Measurements from ENCODE around the gene PRKCA.
"Not testable (repeated sequence)": the region's sequence is repeated elsewhere in the genome, so short reads cannot be mapped to it uniquely, and the experiment has no call there.

PRKCA gene

DNA sequence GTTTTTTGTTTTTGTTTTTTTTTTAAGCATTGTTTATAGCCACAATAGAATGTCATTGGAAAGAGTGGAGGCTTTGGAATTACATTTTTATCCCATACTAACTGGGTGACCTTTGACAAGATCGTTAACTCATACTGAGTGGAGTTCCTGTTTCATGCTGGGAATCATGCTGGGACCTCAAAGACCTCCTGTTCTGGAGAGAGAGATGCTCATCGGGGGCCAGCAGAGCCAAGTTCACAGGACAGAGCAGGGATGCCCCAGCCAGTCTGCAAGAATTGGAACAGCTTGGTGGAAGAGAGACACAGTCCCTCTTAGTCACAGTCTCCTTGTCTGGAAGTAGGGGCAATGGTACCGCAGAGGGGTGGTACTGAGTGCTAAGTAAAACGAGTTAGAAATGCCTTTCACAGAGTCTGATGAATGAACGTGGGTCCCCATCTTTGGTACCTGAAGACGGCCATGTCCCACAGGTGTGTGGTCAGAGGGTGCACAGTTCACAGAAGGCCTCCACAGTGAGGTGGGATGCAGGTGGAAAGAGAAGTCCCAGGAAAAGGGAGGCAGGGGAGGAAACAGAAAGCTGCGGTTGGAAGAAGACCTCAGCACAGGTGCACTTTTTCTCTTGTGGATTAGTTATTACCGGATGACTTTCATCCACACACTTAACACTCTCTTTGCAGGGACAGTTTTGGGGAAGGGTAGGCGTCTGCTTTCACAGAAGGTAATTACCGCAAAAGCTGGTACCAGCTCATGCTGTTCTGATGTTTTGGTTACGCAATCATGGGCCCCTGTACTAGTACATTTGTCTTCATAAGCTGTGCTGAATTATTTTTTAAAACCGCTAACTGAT, 147.8 kb downstream of the PRKCA start:
- TF ChIP-seq, protein P1, sequence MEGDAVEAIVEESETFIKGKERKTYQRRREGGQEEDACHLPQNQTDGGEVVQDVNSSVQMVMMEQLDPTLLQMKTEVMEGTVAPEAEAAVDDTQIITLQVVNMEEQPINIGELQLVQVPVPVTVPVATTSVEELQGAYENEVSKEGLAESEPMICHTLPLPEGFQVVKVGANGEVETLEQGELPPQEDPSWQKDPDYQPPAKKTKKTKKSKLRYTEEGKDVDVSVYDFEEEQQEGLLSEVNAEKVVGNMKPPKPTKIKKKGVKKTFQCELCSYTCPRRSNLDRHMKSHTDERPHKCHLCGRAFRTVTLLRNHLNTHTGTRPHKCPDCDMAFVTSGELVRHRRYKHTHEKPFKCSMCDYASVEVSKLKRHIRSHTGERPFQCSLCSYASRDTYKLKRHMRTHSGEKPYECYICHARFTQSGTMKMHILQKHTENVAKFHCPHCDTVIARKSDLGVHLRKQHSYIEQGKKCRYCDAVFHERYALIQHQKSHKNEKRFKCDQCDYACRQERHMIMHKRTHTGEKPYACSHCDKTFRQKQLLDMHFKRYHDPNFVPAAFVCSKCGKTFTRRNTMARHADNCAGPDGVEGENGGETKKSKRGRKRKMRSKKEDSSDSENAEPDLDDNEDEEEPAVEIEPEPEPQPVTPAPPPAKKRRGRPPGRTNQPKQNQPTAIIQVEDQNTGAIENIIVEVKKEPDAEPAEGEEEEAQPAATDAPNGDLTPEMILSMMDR (conservative IDR thresholded peaks at IDR 0.05; ENCODE audit: low read depth, low read length) = no peak
- Histone ChIP-seq H3K4me1 (ENCODE audit: low read depth, poor library complexity, severe bottlenecking) (no peaks in the 10 kb centered on the region), H3K4me3 (IDR thresholded peaks at IDR 0.05; ENCODE audit: insufficient read depth, low read depth, low read length) (no peak overlapping the region), H3K9ac (no peak overlapping the region), H3K4me2 (no peak overlapping the region), H3K27me3 (ENCODE audit: insufficient read depth, low read depth) (no peaks in the 10 kb centered on the region), H3K36me3 (ENCODE audit: insufficient read depth) (no peaks in the 10 kb centered on the region), H3K27ac (no peak overlapping the region), H3K79me2 (ENCODE audit: insufficient read depth, low read depth) (no peaks in the 10 kb centered on the region), H4K20me1 (ENCODE audit: insufficient read depth) (no peaks in the 10 kb centered on the region), H2AFZ (ENCODE audit: low read depth) (no peak overlapping the region)

DNA sequence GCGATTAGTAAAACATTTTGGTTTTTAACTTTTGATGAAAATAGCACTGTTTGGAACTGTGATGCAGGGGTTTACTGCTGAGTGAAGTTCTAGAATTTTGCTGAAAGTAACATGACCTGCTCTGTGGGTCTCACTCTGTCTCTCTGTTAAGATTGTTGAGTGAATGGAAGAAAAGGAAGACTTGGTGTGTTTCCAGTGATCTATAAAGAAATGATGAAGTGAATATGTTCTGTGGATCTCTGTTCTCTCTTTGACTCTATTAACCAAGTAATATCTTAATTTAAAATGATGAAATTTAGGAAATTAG, 148.4 kb downstream of the PRKCA start:
- Histone ChIP-seq H3K27me3 (ENCODE audit: insufficient read depth, low read depth) (no peaks in the 10 kb centered on the region), H3K27ac (no peak overlapping the region), H3K4me2 (no peak overlapping the region), H3K9ac (no peak overlapping the region), H2AFZ (ENCODE audit: low read depth) (no peak overlapping the region), H3K79me2 (ENCODE audit: insufficient read depth, low read depth) (no peaks in the 10 kb centered on the region), H4K20me1 (ENCODE audit: insufficient read depth) (no peaks in the 10 kb centered on the region), H3K36me3 (ENCODE audit: insufficient read depth) (no peaks in the 10 kb centered on the region), H3K4me3 (IDR thresholded peaks at IDR 0.05; ENCODE audit: insufficient read depth, low read depth, low read length) (no peak overlapping the region), H3K4me1 (ENCODE audit: low read depth, poor library complexity, severe bottlenecking) (no peaks in the 10 kb centered on the region)
- TF ChIP-seq, protein P1 (conservative IDR thresholded peaks at IDR 0.05; ENCODE audit: low read depth, low read length) = no peak

DNA sequence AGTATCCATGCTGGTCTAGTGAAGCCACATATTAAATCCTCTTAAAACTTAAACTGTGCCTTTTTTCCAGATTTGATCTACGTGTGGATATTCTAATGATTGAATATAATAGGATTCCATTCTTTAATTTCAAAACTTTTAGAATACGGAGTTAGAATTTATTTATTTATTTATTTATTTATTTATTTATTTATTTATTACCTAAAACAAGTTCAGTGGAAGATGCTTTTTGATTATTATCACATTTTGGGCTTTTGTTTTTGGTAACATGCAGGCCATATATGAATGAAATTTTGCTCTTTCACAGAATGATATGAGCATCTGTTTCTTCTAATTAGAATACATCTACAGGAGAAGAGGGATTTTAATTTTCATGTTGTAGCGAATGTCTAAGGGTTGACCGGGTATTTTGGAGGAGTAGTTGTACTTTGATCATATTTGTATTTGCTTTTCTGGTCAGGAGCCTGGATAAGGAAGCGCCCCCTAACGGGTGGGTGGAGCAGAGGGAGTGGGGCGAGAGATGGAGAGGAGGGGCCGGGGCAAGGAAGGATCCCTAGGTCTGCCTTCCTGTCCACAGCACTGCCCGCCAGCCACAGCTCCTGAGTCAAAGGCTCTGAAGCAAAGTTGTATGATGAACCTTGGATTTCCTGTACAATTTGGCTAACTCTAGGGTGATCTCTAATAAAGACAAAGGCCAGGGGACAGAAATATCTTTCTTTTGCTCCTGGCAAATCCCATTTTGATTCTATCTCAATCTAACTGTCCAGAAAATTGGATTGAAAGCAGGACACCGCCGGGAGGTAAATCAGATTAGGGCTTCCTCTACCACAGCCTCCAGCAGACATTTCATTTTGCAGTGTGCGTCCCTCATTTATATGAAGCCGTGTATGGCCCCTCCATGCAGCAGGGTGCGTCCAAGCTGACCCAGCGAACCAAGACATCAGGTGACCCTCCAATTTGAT, 149.1 kb downstream of the PRKCA start:
- Histone ChIP-seq H3K36me3 (ENCODE audit: insufficient read depth) (no peaks in the 10 kb centered on the region), H3K4me2 (no peak overlapping the region), H3K27me3 (ENCODE audit: insufficient read depth, low read depth) (no peaks in the 10 kb centered on the region), H3K27ac (no peak overlapping the region), H2AFZ (ENCODE audit: low read depth) (no peak overlapping the region), H3K4me1 (ENCODE audit: low read depth, poor library complexity, severe bottlenecking) (no peaks in the 10 kb centered on the region), H3K4me3 (IDR thresholded peaks at IDR 0.05; ENCODE audit: insufficient read depth, low read depth, low read length) (no peak overlapping the region), H4K20me1 (ENCODE audit: insufficient read depth) (no peaks in the 10 kb centered on the region), H3K9ac (no peak overlapping the region), H3K79me2 (ENCODE audit: insufficient read depth, low read depth) (no peaks in the 10 kb centered on the region)
- TF ChIP-seq, protein P1 (conservative IDR thresholded peaks at IDR 0.05; ENCODE audit: low read depth, low read length) = no peak

DNA sequence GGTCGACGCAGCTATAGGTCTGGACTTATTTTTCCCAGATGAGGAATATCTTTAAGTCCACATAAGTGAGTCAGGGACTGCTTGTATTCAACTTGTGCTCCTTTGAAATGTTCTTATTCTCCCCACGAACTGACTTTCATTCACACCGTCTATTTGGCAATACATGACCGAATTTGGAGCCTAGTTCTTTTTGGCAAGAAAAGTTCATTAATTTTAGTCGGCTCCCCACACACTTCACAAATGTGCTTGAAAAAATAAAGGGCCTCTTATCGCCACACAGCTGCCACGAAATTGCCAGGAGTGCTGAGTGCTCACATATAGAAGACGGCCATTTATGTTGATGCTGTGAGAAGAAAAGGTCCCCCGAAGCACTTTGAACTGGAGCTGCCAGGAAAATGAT, 152.6 kb downstream of the PRKCA start:
- Histone ChIP-seq H3K79me2 (ENCODE audit: insufficient read depth, low read depth) (no peaks in the 10 kb centered on the region), H2AFZ (ENCODE audit: low read depth) (no peak overlapping the region), H3K4me2 (no peak overlapping the region), H3K4me1 (ENCODE audit: low read depth, poor library complexity, severe bottlenecking) (no peaks in the 10 kb centered on the region), H3K27ac (no peak overlapping the region), H3K9ac (no peak overlapping the region), H4K20me1 (ENCODE audit: insufficient read depth) (no peaks in the 10 kb centered on the region), H3K36me3 (ENCODE audit: insufficient read depth) (no peaks in the 10 kb centered on the region), H3K4me3 (IDR thresholded peaks at IDR 0.05; ENCODE audit: insufficient read depth, low read depth, low read length) (no peak overlapping the region), H3K27me3 (ENCODE audit: insufficient read depth, low read depth) (no peaks in the 10 kb centered on the region)
- TF ChIP-seq, protein P1 (conservative IDR thresholded peaks at IDR 0.05; ENCODE audit: low read depth, low read length) = no peak

DNA sequence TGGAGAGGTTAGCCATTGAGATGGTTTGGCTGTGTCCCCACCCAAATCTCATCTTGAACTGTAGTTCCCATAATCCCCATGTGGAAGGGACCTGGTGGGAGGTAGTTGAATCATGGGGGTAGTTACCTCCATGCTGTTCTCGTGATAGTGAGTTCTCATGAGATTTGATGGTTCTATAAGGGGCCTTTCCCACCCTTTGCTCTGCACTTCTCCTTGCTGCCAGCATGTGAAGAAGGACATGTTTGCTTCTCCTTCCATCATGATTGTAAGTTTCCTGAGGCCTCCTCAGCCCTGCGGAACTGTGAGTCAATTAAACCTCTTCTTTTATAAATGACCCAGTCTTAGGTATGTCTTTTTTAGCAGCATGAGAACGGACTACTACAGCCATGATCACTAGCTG, 155.1 kb downstream of the PRKCA start:
- not testable (repeated sequence) for H3K4me1 ChIP-seq (ENCODE audit: low read depth, poor library complexity, severe bottlenecking)

More for the DNA sequence above, 155.1 kb downstream of the PRKCA start:
- H2AFZ ChIP-seq (ENCODE audit: low read depth); H3K4me2 ChIP-seq; H4K20me1 ChIP-seq (ENCODE audit: insufficient read depth); H3K79me2 ChIP-seq (ENCODE audit: insufficient read depth, low read depth); H3K27me3 ChIP-seq (ENCODE audit: insufficient read depth, low read depth); H3K36me3 ChIP-seq (ENCODE audit: insufficient read depth); H3K9ac ChIP-seq; H3K27ac ChIP-seq; H3K4me3 ChIP-seq (IDR thresholded peaks at IDR 0.05; ENCODE audit: insufficient read depth, low read depth, low read length): not testable (repeated sequence)
